B cell (primary cell): ENCODE data around the gene MCM5. TPM values are rescaled to one million over a fixed set of nuclear protein-coding genes. Genes with fewer than 3 reads are reported as not detected.

Experiments used
- ATAC-seq: fragments of 200-7000 bp; cut with Tn5 transposase; one replicate; pipeline ENCODE4 v1.10.0; 2021; ENCODE audit warnings: low read depth, mild to moderate bottlenecking, moderate number of reproducible peaks, moderate library complexity
- CTCF ChIA-PET: fragments of 350-600 bp; sonication (Branson Sonifier 250); formaldehyde crosslinking; loops from one replicate; lab custom pipeline; 2021; ENCODE audit warnings: antibody characterized with exemption, inconsistent platforms; lab: Charles Lee
- POLR2A ChIA-PET: fragments of 350-600 bp; sonication (Branson Sonifier 250); formaldehyde crosslinking; loops from one replicate; lab custom pipeline; 2021; ENCODE audit warnings: antibody characterized with exemption; lab: Charles Lee
- DNase-seq: peaks from one replicate; pipeline ENCODE4 v3.0.0; 2013
- H2AFZ ChIP-seq: 2 replicates; pipeline ENCODE4 v1.6.1; 2012; ENCODE audit warnings: mild to moderate bottlenecking, low read depth, low read length; ENCODE audit not compliant: insufficient read depth, poor library complexity, severe bottlenecking
- H3K27ac ChIP-seq, 2 donors: 1 replicate in 1 of 2; 2 replicates in 1 of 2; pipeline ENCODE4 v1.5.1; 2012 to 2013; ENCODE audit warnings: low read length in 2 of 2, mild to moderate bottlenecking in 2 of 2, moderate library complexity in 1 of 2
- H3K27me3 ChIP-seq, 4 experiments: fragments of 200-600 bp in 1 of 4; sonication (generic) in 1 of 4; replicated peaks in 1 of 4; 1 replicate in 2 of 4; 2 replicates in 2 of 4; pipeline versions ENCODE4 v1.6.1 to v1.7.0; 2013 to 2016; ENCODE audit warnings: low read length in 3 of 4, mild to moderate bottlenecking in 2 of 4, mixed read lengths in 1 of 4, moderate library complexity in 1 of 4; ENCODE audit not compliant: insufficient read depth in 4 of 4, control insufficient read depth in 3 of 4; ENCODE audit errors: control extremely low read depth in 1 of 4
- H3K36me3 ChIP-seq, 2 experiments: replicated peaks in 1 of 2; 1 replicate in 1 of 2; 2 replicates in 1 of 2; pipeline versions ENCODE4 v1.6.1 to v1.7.1; 2013; ENCODE audit warnings: low read length in 1 of 2; ENCODE audit not compliant: insufficient read depth in 2 of 2, control insufficient read depth in 1 of 2; ENCODE audit errors: control extremely low read depth in 1 of 2, extremely low read depth in 1 of 2
- H3K4me1 ChIP-seq, 2 donors: fragments of 200-600 bp in 1 of 2; sonication (generic) in 1 of 2; 1 replicate in 1 of 2; 2 replicates in 1 of 2; pipeline versions ENCODE4 v1.5.1 to v1.6.1; 2013 to 2017; ENCODE audit warnings: low read length in 2 of 2; ENCODE audit not compliant: control insufficient read depth in 2 of 2, insufficient read depth in 2 of 2
- H3K4me2 ChIP-seq: replicated peaks from 2 replicates; pipeline ENCODE3; 2012; ENCODE audit warnings: mild to moderate bottlenecking, low read depth, low read length; ENCODE audit not compliant: poor library complexity, severe bottlenecking
- H3K4me3 ChIP-seq, 5 experiments: fragments of 200-600 bp in 1 of 5; sonication (generic) in 1 of 5; 1 replicate in 3 of 5; 2 replicates in 2 of 5; pipeline versions ENCODE4 v1.5.1 to v1.7.0; 2011 to 2016; ENCODE audit warnings: low read length in 4 of 5, mild to moderate bottlenecking in 4 of 5, low read depth in 2 of 5, control low read depth in 1 of 5, moderate library complexity in 1 of 5; ENCODE audit not compliant: insufficient read depth in 1 of 5; ENCODE audit errors: control extremely low read depth in 1 of 5, extremely low read depth in 1 of 5
- H3K79me2 ChIP-seq: fragments of 200-600 bp; sonication (generic); one replicate; pipeline ENCODE4 v1.6.0; 2016; ENCODE audit warnings: low read length; ENCODE audit not compliant: control insufficient read depth, insufficient read depth
- H3K9ac ChIP-seq: fragments of 200-600 bp; sonication (generic); 2 replicates; pipeline ENCODE4 v1.6.1; 2017; ENCODE audit warnings: mild to moderate bottlenecking, low read length, moderate library complexity
- H3K9me3 ChIP-seq, 3 donors: one replicate each; pipeline versions ENCODE4 v1.6.1 to v1.7.1; 2013; ENCODE audit warnings: low read length in 2 of 3; ENCODE audit not compliant: control insufficient read depth in 2 of 3, insufficient read depth in 1 of 3; ENCODE audit errors: control extremely low read depth in 1 of 3
- H4K20me1 ChIP-seq: 2 replicates; pipeline ENCODE4 v1.6.0; 2012; ENCODE audit warnings: mild to moderate bottlenecking, low read length; ENCODE audit not compliant: insufficient read depth, control insufficient read depth, poor library complexity, severe bottlenecking
- H3K27ac Mint-ChIP-seq: one replicate; pipeline ENCODE4 v1.8.0; 2021; ENCODE audit warnings: mixed read lengths
- H3K27me3 Mint-ChIP-seq: one replicate; pipeline ENCODE4 v1.8.0; 2021; ENCODE audit warnings: mixed read lengths
- H3K4me1 Mint-ChIP-seq: one replicate; pipeline ENCODE4 v1.8.0; 2021; ENCODE audit warnings: mixed read lengths
- H3K4me3 Mint-ChIP-seq: one replicate; pipeline ENCODE4 v1.8.0; 2021; ENCODE audit warnings: mixed read lengths
- H3K9me3 Mint-ChIP-seq: one replicate; pipeline ENCODE4 v1.8.0; 2022; ENCODE audit warnings: mixed read lengths; ENCODE audit not compliant: insufficient read depth
- CTCF ChIP-seq: fragments of 200-600 bp; IDR thresholded peaks from one replicate; pipeline ENCODE4 v1.8.0; 2022; ENCODE audit warnings: antibody characterized with exemption, mild to moderate bottlenecking
- EZH2 ChIP-seq: IDR thresholded peaks from 2 replicates; pipeline ENCODE4 v1.6.1; 2012; ENCODE audit warnings: borderline replicate concordance, low read depth, mild to moderate bottlenecking, moderate library complexity, low read length; ENCODE audit not compliant: insufficient read depth, poor library complexity, severe bottlenecking
- WGBS: methylation state at CpG from one replicate; pipeline ENCODE4 v1.1.5; 2013; ENCODE audit warnings: missing lambda C conversion rate; ENCODE audit not compliant: insufficient coverage; 5-methylcytosine and 5-hydroxymethylcytosine counted together
- intact Hi-C: fragments of 100-400 bp; cut with micrococcal nuclease; formaldehyde crosslinking; loops from one replicate; pipeline ENCODE4 v1.10.0; 2022
- polyA plus RNA-seq: library from polyadenylated mRNA; depleted of rRNA; stranded (reverse); fragments of >200 nt; gene quantifications from 2 replicates; pipeline ENCODE4 v1.2.3, GENCODE V29; 2012
- total RNA-seq, 2 donors: library from RNA; stranded (reverse); fragments of 120-200 nt in 1 of 2; gene quantifications; 1 replicate in 1 of 2; 2 replicates in 1 of 2; pipeline versions ENCODE4 v1.2.3 to v1.2.4, GENCODE V29; 2013 to 2022

MCM5 gene
- total and polyA plus RNA-seq, 2 donors (not counting 1 experiment from before 2014, with no cell fraction given) = 112 to 203 TPM

- intact Hi-C loops = no loop called here
- peaks cover 27% of the 10 kb centered on the region for H3K79me2 ChIP-seq
- H3K9me3 Mint-ChIP-seq = no peaks in the 10 kb centered on the region
- no peak overlapping the region for H2AFZ ChIP-seq
- TF ChIP-seq EZH2 (no peak), CTCF (no peak)
- ChIA-PET POLR2A (no interaction called here), CTCF (interaction anchor here (1.1 to 3.1 kb wide), 2 partner anchors 13 to 67 kb away, joined by 3 to 8 read pairs; no protein-coding TSS in a partner anchor)
- no peak overlapping the region for H3K4me3 ChIP-seq
- H3K36me3 ChIP-seq = peaks cover 7 to 99% of the 10 kb centered on the region in 2 experiments
- H3K4me3 Mint-ChIP-seq = no peak overlapping the region
- WGBS = 94% methylated on average over 3 of the region's 8 CpGs
- peaks cover 5% of the 10 kb centered on the region for H3K4me1 Mint-ChIP-seq
- no peak overlapping the region for H3K4me2 ChIP-seq
- peaks cover 14% of the 10 kb centered on the region for H4K20me1 ChIP-seq
- H3K4me1 ChIP-seq = peaks cover 0 to 4% of the 10 kb centered on the region in 2 donors
- no peak overlapping the region for H3K9ac ChIP-seq
- no peaks in the 10 kb centered on the region for H3K27me3 Mint-ChIP-seq
- ATAC-seq (no peak), DNase-seq (no peak)
- no peaks in the 10 kb centered on the region for H3K9me3 ChIP-seq
- no peaks in the 10 kb centered on the region for H3K27me3 ChIP-seq
- no peak overlapping the region for H3K27ac Mint-ChIP-seq
- H3K27ac ChIP-seq = no peak overlapping the region
Measured at GRCh38 chr22:35418088-35418487, 18.1 kb downstream of the MCM5 start.

- Histone ChIP-seq H3K27ac (no peak overlapping the region), H4K20me1 (peaks cover 17% of the 10 kb centered on the region), H3K4me3 (no peak overlapping the region), H3K9ac (no peak overlapping the region), H3K27me3 (no peaks in the 10 kb centered on the region), H3K36me3 (peaks cover 7 to 99% of the 10 kb centered on the region in 2 experiments), H3K9me3 (no peaks in the 10 kb centered on the region), H3K79me2 (peaks cover 22% of the 10 kb centered on the region), H2AFZ (no peak overlapping the region), H3K4me1 (peaks cover 0 to 3% of the 10 kb centered on the region in 2 donors), H3K4me2 (no peak overlapping the region)
- CTCF ChIA-PET = interaction anchor here (0.7 to 3.1 kb wide), 3 partner anchors 12 to 167 kb away, joined by 3 to 8 read pairs (median 6); no protein-coding TSS in a partner anchor
- peaks cover 3% of the 10 kb centered on the region for H3K4me1 Mint-ChIP-seq
- TF ChIP-seq EZH2 = no peak
- no peak for TF ChIP-seq CTCF
- no peaks in the 10 kb centered on the region for H3K27me3 Mint-ChIP-seq
- no peak overlapping the region for H3K27ac Mint-ChIP-seq
- intact Hi-C loops = no loop called here
- DNase-seq = no peak
- no peak for ATAC-seq
- POLR2A ChIA-PET = no interaction called here
- H3K4me3 Mint-ChIP-seq = no peak overlapping the region
- WGBS = 100% methylated on average over 2 of the region's 3 CpGs
- no peaks in the 10 kb centered on the region for H3K9me3 Mint-ChIP-seq
Measured at GRCh38 chr22:35418731-35419130, 18.8 kb downstream of the MCM5 start.
